OCI-LY1 (cell line): ENCODE results near the gene IL18.

Source experiments
- H2AFZ ChIP-seq: fragments of 200-600 bp; sonication (generic), shearing (Covaris generic); 2 replicates; pipeline ENCODE4 v1.6.0; 2014; ENCODE audit warnings: antibody characterized with exemption, mild to moderate bottlenecking, low read length
- H3F3A ChIP-seq: fragments of 200-600 bp; sonication (generic), shearing (Covaris generic); 2 replicates; pipeline ENCODE4 v1.6.0; 2014; ENCODE audit warnings: mild to moderate bottlenecking, antibody characterized with exemption, low read length, moderate library complexity; ENCODE audit not compliant: insufficient read depth
- H3K27ac ChIP-seq: fragments of 200-600 bp; sonication (generic); 2 replicates; pipeline ENCODE4 v1.5.1; 2014; ENCODE audit warnings: low read length, mixed run types, mild to moderate bottlenecking, low read depth; ENCODE audit not compliant: poor library complexity, severe bottlenecking
- H3K27me3 ChIP-seq: fragments of 200-600 bp; sonication (generic); 2 replicates; pipeline ENCODE4 v1.6.0; 2014; ENCODE audit warnings: antibody characterized with exemption, mild to moderate bottlenecking, low read length, moderate library complexity; ENCODE audit not compliant: insufficient read depth
- H3K36me3 ChIP-seq: fragments of 200-600 bp; sonication (generic); 2 replicates; pipeline ENCODE4 v1.6.1; 2014; ENCODE audit warnings: mild to moderate bottlenecking, antibody characterized with exemption, low read length, moderate library complexity, mixed read lengths; ENCODE audit not compliant: insufficient read depth
- H3K4me1 ChIP-seq: fragments of 200-600 bp; sonication (generic); 2 replicates; pipeline ENCODE4 v1.5.1; 2014; ENCODE audit warnings: mild to moderate bottlenecking, low read length, moderate library complexity; ENCODE audit not compliant: insufficient read depth, severe bottlenecking
- H3K4me2 ChIP-seq: fragments of 200-600 bp; sonication (generic), shearing (Covaris generic); 2 replicates; pipeline ENCODE4 v1.6.1; 2014; ENCODE audit warnings: low read length
- H3K4me3 ChIP-seq: fragments of 200-600 bp; sonication (generic); 2 replicates; pipeline ENCODE4 v1.5.1; 2014; ENCODE audit warnings: low read length, low read depth, mild to moderate bottlenecking, mixed read lengths; ENCODE audit not compliant: poor library complexity, severe bottlenecking
- H3K79me2 ChIP-seq: fragments of 200-600 bp; shearing (Covaris generic); 2 replicates; pipeline ENCODE4 v1.6.1; 2016; ENCODE audit warnings: mixed run types, low read length, mixed read lengths; ENCODE audit not compliant: insufficient read depth
- H3K9ac ChIP-seq: fragments of 200-600 bp; sonication (generic), shearing (Covaris generic); 2 replicates; pipeline ENCODE4 v1.6.1; 2014; ENCODE audit warnings: mild to moderate bottlenecking, low read length, mixed read lengths
- H3K9me2 ChIP-seq: fragments of 200-600 bp; sonication (generic), shearing (Covaris generic); 2 replicates; pipeline ENCODE4 v1.6.1; 2014; ENCODE audit warnings: low read depth, mild to moderate bottlenecking, low read length, mixed read lengths
- H3K9me3 ChIP-seq: fragments of 200-600 bp; shearing (Covaris generic); 2 replicates; pipeline ENCODE4 v1.6.1; 2014; ENCODE audit warnings: low read length, mixed read lengths
- H4K20me1 ChIP-seq: fragments of 200-600 bp; sonication (generic), shearing (Covaris generic); 2 replicates; pipeline ENCODE4 v1.6.0; 2016; ENCODE audit warnings: mild to moderate bottlenecking, low read length; ENCODE audit not compliant: insufficient read depth
- CTCF ChIP-seq: fragments of 200-600 bp; sonication (generic), shearing (Covaris generic); IDR thresholded peaks from 2 replicates; pipeline ENCODE4 v1.5.1; 2017; ENCODE audit warnings: mild to moderate bottlenecking, antibody characterized with exemption, low read length, moderate library complexity, mixed read lengths
- EZH2 ChIP-seq: fragments of 200-600 bp; sonication (generic), shearing (Covaris generic); IDR thresholded peaks from 2 replicates; pipeline ENCODE4 v1.8.0; 2017; ENCODE audit warnings: borderline replicate concordance, mixed run types, mild to moderate bottlenecking, antibody characterized with exemption, low read length, moderate library complexity, mixed read lengths

The IL18 gene

GRCh38 chr11:112121981-112122615 is 41.8 kb downstream of the IL18 start:
- Histone ChIP-seq H3K79me2 (no peaks in the 10 kb centered on the region), H3K4me1 (no peaks in the 10 kb centered on the region), H3F3A (no peaks in the 10 kb centered on the region), H3K9ac (no peak overlapping the region), H3K9me2 (no peaks in the 10 kb centered on the region), H2AFZ (no peak overlapping the region), H3K4me2 (no peak overlapping the region), H4K20me1 (no peaks in the 10 kb centered on the region), H3K36me3 (no peaks in the 10 kb centered on the region), H3K4me3 (no peak overlapping the region), H3K9me3 (no peaks in the 10 kb centered on the region), H3K27ac (no peak overlapping the region), H3K27me3 (no peaks in the 10 kb centered on the region)
- TF ChIP-seq EZH2, result no peak

- no peak overlapping the region for H3K4me2 ChIP-seq
- H3K9ac ChIP-seq, result no peak overlapping the region
- H3K27ac ChIP-seq, result no peak overlapping the region
- TF ChIP-seq EZH2 (no peak), CTCF (no peak)
- no peaks in the 10 kb centered on the region for H3K79me2 ChIP-seq
- no peaks in the 10 kb centered on the region for H3K27me3 ChIP-seq
- H2AFZ ChIP-seq, result no peak overlapping the region
- H3K9me2 ChIP-seq, result no peaks in the 10 kb centered on the region
- no peaks in the 10 kb centered on the region for H3K4me1 ChIP-seq
- no peaks in the 10 kb centered on the region for H3K36me3 ChIP-seq
- H3K9me3 ChIP-seq, result no peaks in the 10 kb centered on the region
- no peaks in the 10 kb centered on the region for H4K20me1 ChIP-seq
- no peaks in the 10 kb centered on the region for H3F3A ChIP-seq
- no peak overlapping the region for H3K4me3 ChIP-seq
Observed at GRCh38 chr11:112118176-112118575, 45.7 kb downstream of the IL18 start.

GRCh38 chr11:112115386-112115785 is 48.5 kb downstream of the IL18 start:
- no peaks in the 10 kb centered on the region for H3K79me2 ChIP-seq
- no peak overlapping the region for H3K27ac ChIP-seq
- H3F3A ChIP-seq, result no peaks in the 10 kb centered on the region
- H3K4me3 ChIP-seq, result no peak overlapping the region
- H3K9me2 ChIP-seq, result no peaks in the 10 kb centered on the region
- H3K36me3 ChIP-seq, result no peaks in the 10 kb centered on the region
- TF ChIP-seq EZH2 (no peak), CTCF (no peak)
- no peak overlapping the region for H2AFZ ChIP-seq
- no peaks in the 10 kb centered on the region for H4K20me1 ChIP-seq
- no peak overlapping the region for H3K9ac ChIP-seq
- peaks cover 5% of the 10 kb centered on the region; the same call in 1 of the 2 replicates for H3K9me3 ChIP-seq
- H3K4me2 ChIP-seq, result no peak overlapping the region
- H3K27me3 ChIP-seq, result no peaks in the 10 kb centered on the region
- H3K4me1 ChIP-seq, result no peaks in the 10 kb centered on the region

- Histone ChIP-seq H3K9me3 (peaks cover 5% of the 10 kb centered on the region; the same call in 1 of the 2 replicates), H3K9ac (no peak overlapping the region), H3K9me2 (no peaks in the 10 kb centered on the region), H3K79me2 (no peaks in the 10 kb centered on the region), H3K27ac (no peak overlapping the region), H3K27me3 (no peaks in the 10 kb centered on the region), H3K36me3 (no peaks in the 10 kb centered on the region), H3K4me2 (no peak overlapping the region), H3K4me3 (no peak overlapping the region), H4K20me1 (no peaks in the 10 kb centered on the region), H3K4me1 (no peaks in the 10 kb centered on the region), H3F3A (no peaks in the 10 kb centered on the region), H2AFZ (no peak overlapping the region)
- no peak for TF ChIP-seq CTCF
- no peak for TF ChIP-seq EZH2
Observed at GRCh38 chr11:112114460-112114859, 49.4 kb downstream of the IL18 start.
